Smooth muscle cell (in vitro differentiated cells): Measurements from ENCODE around the gene BTBD2. TPM values are rescaled to one million over a fixed set of nuclear protein-coding genes. Genes with fewer than 3 reads are reported as not detected.

Experiments
- DNase-seq: peaks from one replicate; lab custom pipeline; 2025; ENCODE audit not compliant: unreplicated experiment; lab: John Stamatoyannopoulos, UW
- H2AFZ ChIP-seq: fragments of 200-600 bp; sonication (generic); 2 replicates; pipeline ENCODE4 v1.6.0; 2016; ENCODE audit warnings: antibody characterized with exemption, low read depth, mild to moderate bottlenecking
- H3F3A ChIP-seq: fragments of 200-600 bp; sonication (generic); 2 replicates; pipeline ENCODE4 v1.6.0; 2017; ENCODE audit warnings: antibody characterized with exemption, low read depth
- H3K27ac ChIP-seq: fragments of 200-600 bp; sonication (generic); 2 replicates; pipeline ENCODE4 v1.5.1; 2016; ENCODE audit warnings: low read depth, mild to moderate bottlenecking
- H3K27me3 ChIP-seq: fragments of 200-600 bp; sonication (generic); 2 replicates; pipeline ENCODE4 v1.6.1; 2016; ENCODE audit warnings: low read depth, mild to moderate bottlenecking
- H3K36me3 ChIP-seq: fragments of 200-600 bp; sonication (generic); 2 replicates; pipeline ENCODE4 v1.5.1; 2016; ENCODE audit warnings: low read depth
- H3K4me1 ChIP-seq: fragments of 200-600 bp; sonication (generic); 2 replicates; pipeline ENCODE4 v1.5.1; 2016; ENCODE audit warnings: low read depth
- H3K4me2 ChIP-seq: fragments of 200-600 bp; sonication (generic); 2 replicates; pipeline ENCODE4 v1.6.0; 2016; ENCODE audit warnings: mild to moderate bottlenecking
- H3K4me3 ChIP-seq: fragments of 200-600 bp; sonication (generic); 2 replicates; pipeline ENCODE4 v1.5.1; 2016; ENCODE audit warnings: mild to moderate bottlenecking
- H3K79me2 ChIP-seq: fragments of 200-600 bp; sonication (generic); 2 replicates; pipeline ENCODE4 v1.6.0; 2016; ENCODE audit warnings: low read depth, mild to moderate bottlenecking
- H3K9ac ChIP-seq: fragments of 200-600 bp; sonication (generic); 2 replicates; pipeline ENCODE4 v1.6.0; 2016; ENCODE audit warnings: low read depth
- H3K9me3 ChIP-seq: fragments of 200-600 bp; sonication (generic); replicated peaks from 2 replicates; pipeline ENCODE4 v1.5.1; 2016; ENCODE audit warnings: low read depth
- H4K20me1 ChIP-seq: fragments of 200-600 bp; sonication (generic); 2 replicates; pipeline ENCODE4 v1.6.0; 2016; ENCODE audit warnings: low read depth
- WGBS: methylation state at CpG from one replicate; pipeline ENCODE4 v1.1.7; 2016; ENCODE audit warnings: low lambda C conversion rate; 5-methylcytosine and 5-hydroxymethylcytosine counted together
- polyA plus RNA-seq: library from polyadenylated mRNA; unstranded; fragments of >200 nt; fragmentation: Nextera tagmentation; extraction: Ambion mirVana; gene quantifications from 2 replicates; pipeline ENCODE4 v1.2.1, GENCODE V29; 2016
- total RNA-seq: library from RNA; depleted of rRNA; stranded (reverse); fragments of >200 nt; gene quantifications from 2 replicates; pipeline ENCODE4 v1.2.3, GENCODE V29; 2014
- TF ChIP-seq, protein P1 (sequence below): fragments of 200-600 bp; sonication (generic); IDR thresholded peaks from 2 replicates; pipeline ENCODE4 v1.5.1; 2017; ENCODE audit warnings: borderline replicate concordance, mild to moderate bottlenecking, antibody characterized with exemption; ENCODE audit not compliant: insufficient read depth, poor library complexity, severe bottlenecking

The BTBD2 gene
- total and polyA plus RNA-seq, 2 experiments from 2014 or later, result 37.8 to 63.2 TPM

DNA sequence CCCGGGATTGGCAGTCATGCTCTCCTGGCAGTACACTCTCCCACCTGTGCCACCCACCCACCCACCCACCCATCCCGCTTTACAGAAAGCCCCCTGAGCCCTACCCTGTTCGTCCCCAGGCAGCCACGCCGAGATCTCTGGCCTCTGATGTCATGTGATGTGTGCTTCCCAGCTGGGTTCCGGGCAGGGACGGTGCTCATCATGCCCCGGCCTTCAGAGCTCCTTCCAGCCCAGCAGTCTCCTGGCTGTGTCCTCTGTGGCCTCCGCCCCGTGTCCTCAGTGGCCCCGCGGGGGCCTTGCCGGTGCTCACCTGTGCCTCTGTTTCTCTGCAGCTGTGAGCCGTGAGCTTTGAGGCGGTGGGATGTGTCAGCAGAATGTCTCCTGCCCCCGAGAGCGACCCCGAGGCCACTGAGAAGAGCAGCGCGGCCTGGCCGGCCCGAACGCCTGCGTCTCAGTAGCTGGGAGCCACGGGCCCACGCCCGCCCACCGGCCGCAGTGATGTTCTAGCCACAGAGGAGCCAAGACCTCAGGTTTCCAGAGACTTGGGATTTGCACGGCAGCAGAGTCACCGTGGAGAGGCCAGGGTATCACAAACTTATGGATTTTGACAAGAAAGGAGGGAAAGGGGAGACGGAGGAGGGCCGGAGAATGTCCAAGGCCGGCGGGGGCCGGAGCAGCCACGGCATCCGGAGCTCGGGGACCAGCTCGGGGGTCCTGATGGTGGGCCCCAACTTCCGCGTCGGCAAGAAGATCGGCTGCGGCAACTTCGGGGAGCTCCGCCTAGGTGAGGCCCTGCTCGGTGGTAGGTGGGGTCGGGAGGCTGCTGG lies 46.1 kb downstream of the BTBD2 start:
- no peak for DNase-seq
- Histone ChIP-seq H3K27ac (no peak overlapping the region), H3K79me2 (peaks cover 50% of the 10 kb centered on the region), H3K4me2 (no peak overlapping the region), H3K4me3 (no peak overlapping the region), H3K27me3 (no peaks in the 10 kb centered on the region), H3K36me3 (no peaks in the 10 kb centered on the region), H3K4me1 (no peaks in the 10 kb centered on the region), H4K20me1 (peaks cover 94% of the 10 kb centered on the region), H2AFZ (no peak overlapping the region), H3K9ac (no peak overlapping the region), H3K9me3 (no peaks in the 10 kb centered on the region), H3F3A (no peaks in the 10 kb centered on the region)
- WGBS, result 99% methylated on average over 43 of the region's 49 CpGs
- TF ChIP-seq, protein P1, sequence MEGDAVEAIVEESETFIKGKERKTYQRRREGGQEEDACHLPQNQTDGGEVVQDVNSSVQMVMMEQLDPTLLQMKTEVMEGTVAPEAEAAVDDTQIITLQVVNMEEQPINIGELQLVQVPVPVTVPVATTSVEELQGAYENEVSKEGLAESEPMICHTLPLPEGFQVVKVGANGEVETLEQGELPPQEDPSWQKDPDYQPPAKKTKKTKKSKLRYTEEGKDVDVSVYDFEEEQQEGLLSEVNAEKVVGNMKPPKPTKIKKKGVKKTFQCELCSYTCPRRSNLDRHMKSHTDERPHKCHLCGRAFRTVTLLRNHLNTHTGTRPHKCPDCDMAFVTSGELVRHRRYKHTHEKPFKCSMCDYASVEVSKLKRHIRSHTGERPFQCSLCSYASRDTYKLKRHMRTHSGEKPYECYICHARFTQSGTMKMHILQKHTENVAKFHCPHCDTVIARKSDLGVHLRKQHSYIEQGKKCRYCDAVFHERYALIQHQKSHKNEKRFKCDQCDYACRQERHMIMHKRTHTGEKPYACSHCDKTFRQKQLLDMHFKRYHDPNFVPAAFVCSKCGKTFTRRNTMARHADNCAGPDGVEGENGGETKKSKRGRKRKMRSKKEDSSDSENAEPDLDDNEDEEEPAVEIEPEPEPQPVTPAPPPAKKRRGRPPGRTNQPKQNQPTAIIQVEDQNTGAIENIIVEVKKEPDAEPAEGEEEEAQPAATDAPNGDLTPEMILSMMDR, result no peak

DNA sequence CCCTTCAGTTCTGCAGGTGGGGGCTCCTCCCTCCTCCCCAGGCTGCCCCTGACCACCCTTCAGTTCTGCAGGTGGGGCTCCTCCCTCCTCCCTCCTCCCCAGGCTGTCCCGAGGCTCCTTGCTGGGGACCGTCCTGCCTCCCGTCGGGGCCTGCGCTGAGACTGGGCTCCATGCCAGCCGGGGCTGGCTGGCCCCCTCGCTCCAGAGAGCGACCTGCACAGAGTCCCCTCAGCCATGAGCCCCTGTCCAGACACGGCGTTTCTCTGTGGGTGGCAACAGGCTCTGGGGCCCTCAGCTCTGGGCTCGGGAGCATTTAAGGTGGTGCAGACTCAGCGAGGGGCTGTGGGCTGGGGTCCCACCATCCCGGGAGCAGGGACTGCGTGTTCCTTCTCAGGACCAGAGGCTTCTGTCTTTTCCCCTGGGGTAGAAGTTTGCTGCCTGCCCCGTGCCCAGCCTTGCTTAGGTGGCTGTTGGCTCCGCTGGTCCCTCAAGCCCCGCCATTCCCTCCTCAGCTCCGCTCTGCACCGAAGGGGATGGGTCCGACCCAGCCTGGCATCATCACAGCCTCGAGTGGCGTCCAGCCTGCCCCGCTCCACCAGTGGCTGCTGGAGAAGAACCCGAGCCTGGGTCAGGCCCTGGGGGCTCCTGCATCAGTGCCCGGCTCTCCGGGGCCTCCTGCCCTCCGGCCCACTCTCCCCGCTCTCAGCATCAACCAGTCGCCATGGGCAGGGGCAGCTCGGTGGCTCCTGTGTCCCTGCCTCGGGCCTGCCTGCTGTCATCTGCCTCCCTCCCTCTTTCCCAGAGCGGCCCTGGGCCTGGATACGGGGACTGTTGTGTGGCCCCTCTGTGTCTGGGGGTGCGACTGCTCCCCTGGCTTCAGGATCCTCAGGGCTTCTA lies 47.0 kb downstream of the BTBD2 start:
- Histone ChIP-seq H2AFZ (no peak overlapping the region), H3K79me2 (peaks cover 55% of the 10 kb centered on the region), H3K9me3 (no peaks in the 10 kb centered on the region), H3K9ac (no peak overlapping the region), H4K20me1 (peaks cover 94% of the 10 kb centered on the region), H3K4me2 (no peak overlapping the region), H3F3A (no peaks in the 10 kb centered on the region), H3K4me3 (no peak overlapping the region), H3K4me1 (no peaks in the 10 kb centered on the region), H3K27me3 (no peaks in the 10 kb centered on the region), H3K36me3 (no peaks in the 10 kb centered on the region), H3K27ac (no peak overlapping the region)
- 93% methylated on average over 32 of the region's 34 CpGs for WGBS
- TF ChIP-seq, protein P1, result no peak
- no peak for DNase-seq

DNA sequence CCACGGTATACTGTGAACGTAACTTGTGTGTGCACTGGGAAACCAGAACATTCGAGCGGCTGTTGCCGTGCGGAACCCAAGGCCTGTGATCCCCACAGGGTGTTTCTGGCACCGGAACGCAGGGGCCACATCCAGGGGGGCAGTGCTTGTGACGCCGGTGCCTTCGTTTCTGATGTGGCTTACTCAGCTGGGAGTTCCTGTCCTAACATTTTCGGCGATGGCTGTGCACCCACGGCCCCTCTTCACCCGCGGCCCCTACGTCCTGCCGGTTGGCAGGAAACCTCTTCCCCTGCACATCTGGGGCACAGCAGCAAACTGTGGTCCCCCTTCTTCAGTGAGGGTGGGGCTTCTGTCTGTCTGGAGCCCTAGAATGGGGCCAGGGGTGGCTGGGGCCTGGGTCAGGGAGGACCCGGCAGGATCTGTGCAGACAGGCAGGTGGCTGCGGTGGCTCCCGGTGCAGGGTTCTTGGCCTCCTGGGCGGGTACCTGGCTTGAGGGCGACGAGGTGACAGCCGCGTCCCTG lies 48.4 kb downstream of the BTBD2 start:
- peaks cover 55% of the 10 kb centered on the region for H3K79me2 ChIP-seq
- no peak overlapping the region for H3K9ac ChIP-seq
- H3K4me1 ChIP-seq, result no peaks in the 10 kb centered on the region
- H3K27me3 ChIP-seq, result no peaks in the 10 kb centered on the region
- TF ChIP-seq, protein P1, result no peak
- peaks cover 94% of the 10 kb centered on the region for H4K20me1 ChIP-seq
- no peaks in the 10 kb centered on the region for H3F3A ChIP-seq
- no peak for DNase-seq
- H2AFZ ChIP-seq, result no peak overlapping the region
- H3K9me3 ChIP-seq, result no peaks in the 10 kb centered on the region
- WGBS, result 98% methylated on average over 20 of the region's 26 CpGs
- H3K4me2 ChIP-seq, result no peak overlapping the region
- H3K4me3 ChIP-seq, result no peak overlapping the region
- H3K27ac ChIP-seq, result no peak overlapping the region
- H3K36me3 ChIP-seq, result no peaks in the 10 kb centered on the region
